Non-pigmented ciliary epithelial cell (primary cell): ENCODE results near the gene APOE.
"Not testable (repeated sequence)": the region's sequence is repeated elsewhere in the genome, so short reads cannot be mapped to it uniquely, and the experiment has no call there.

Source experiments
- DNase-seq: peaks from one replicate; pipeline ENCODE4 v3.0.0-alpha.2; 2010; ENCODE audit warnings: low read depth

Gene APOE

GRCh38 chr19:44884566-44884965, 21.0 kb upstream of the APOE start:
- DNase-seq, result no peak

GRCh38 chr19:44886141-44886540, 19.5 kb upstream of the APOE start:
- DNase-seq, result no peak

GRCh38 chr19:44887648-44888047, 17.9 kb upstream of the APOE start:
- DNase-seq, result no peak

GRCh38 chr19:44888335-44888734, 17.3 kb upstream of the APOE start:
- not testable (repeated sequence) for DNase-seq

- DNase-seq, result no peak
Measured at GRCh38 chr19:44889830-44890365, 15.7 kb upstream of the APOE start.

- peak; percentile 99 for DNase-seq
Measured at GRCh38 chr19:44890366-44891015, 15.1 kb upstream of the APOE start.

GRCh38 chr19:44891016-44891882, 14.3 kb upstream of the APOE start, which contains the start of gene TOMM40:
Gene TOMM40, plus strand, starts transcription at chr19:44891254. Its CDS starts 162 bp downstream, at chr19:44891416.
- peak; percentile 98 for DNase-seq

- no peak for DNase-seq
Measured at GRCh38 chr19:44892932-44893331, 12.7 kb upstream of the APOE start.

GRCh38 chr19:44893332-44894051, 12.1 kb upstream of the APOE start:
- no peak for DNase-seq

GRCh38 chr19:44894052-44894400, 11.6 kb upstream of the APOE start:
- no peak for DNase-seq

- no peak for DNase-seq
Measured at GRCh38 chr19:44894946-44895345, 10.7 kb upstream of the APOE start.

GRCh38 chr19:44897835-44898234, 7.8 kb upstream of the APOE start:
- no peak for DNase-seq

GRCh38 chr19:44900328-44901244, 5.0 kb upstream of the APOE start:
- no peak for DNase-seq

- no peak for DNase-seq
Measured at GRCh38 chr19:44903216-44903601, 2.4 kb upstream of the APOE start.

- DNase-seq, result no peak
Measured at GRCh38 chr19:44903602-44904425, 1.8 kb upstream of the APOE start.

GRCh38 chr19:44904426-44904994, 1.1 kb upstream of the APOE start:
- no peak for DNase-seq

- no peak for DNase-seq
Measured at GRCh38 chr19:44907613-44908012, 2.0 kb downstream of the APOE start.

GRCh38 chr19:44908074-44908835, 2.7 kb downstream of the APOE start:
- no peak for DNase-seq

GRCh38 chr19:44908836-44909261, 3.3 kb downstream of the APOE start:
- no peak for DNase-seq
